GM21526 (cell line): ENCODE results near the gene SULT2B1.
"Not testable (repeated sequence)": the region's sequence is repeated elsewhere in the genome, so short reads cannot be mapped to it uniquely, and the experiment has no call there.

ENCODE experiments used
- ATAC-seq: cut with Tn5 transposase; IDR thresholded peaks from one replicate; pipeline ENCODE4 v1.9.1; 2021; ENCODE audit warnings: moderate library complexity; ENCODE audit not compliant: unreplicated experiment, low FRiP score

The SULT2B1 gene

GRCh38 chr19:48524732-48525131 is 27.2 kb upstream of the SULT2B1 start:
- ATAC-seq = no peak

DNA sequence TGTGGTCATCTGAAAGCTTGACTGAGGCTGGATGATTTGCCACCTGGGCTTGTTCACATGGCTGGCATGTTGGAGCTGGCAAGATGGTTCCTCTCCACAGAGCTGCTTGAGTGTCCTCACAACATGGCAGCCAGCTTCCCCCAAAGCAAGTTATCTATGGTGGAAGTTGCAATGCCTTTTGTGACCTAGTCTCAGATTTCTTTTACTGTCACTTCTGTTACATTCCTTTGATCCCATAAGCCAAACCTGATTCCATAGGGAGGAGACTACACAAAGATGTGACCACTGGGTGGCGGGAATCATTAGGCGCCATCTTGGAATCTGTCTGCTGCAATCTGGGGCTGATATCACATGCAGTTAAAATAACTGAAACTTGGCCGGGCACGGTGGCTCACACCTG is 22.8 kb upstream of the SULT2B1 start:
- no peak for ATAC-seq

DNA sequence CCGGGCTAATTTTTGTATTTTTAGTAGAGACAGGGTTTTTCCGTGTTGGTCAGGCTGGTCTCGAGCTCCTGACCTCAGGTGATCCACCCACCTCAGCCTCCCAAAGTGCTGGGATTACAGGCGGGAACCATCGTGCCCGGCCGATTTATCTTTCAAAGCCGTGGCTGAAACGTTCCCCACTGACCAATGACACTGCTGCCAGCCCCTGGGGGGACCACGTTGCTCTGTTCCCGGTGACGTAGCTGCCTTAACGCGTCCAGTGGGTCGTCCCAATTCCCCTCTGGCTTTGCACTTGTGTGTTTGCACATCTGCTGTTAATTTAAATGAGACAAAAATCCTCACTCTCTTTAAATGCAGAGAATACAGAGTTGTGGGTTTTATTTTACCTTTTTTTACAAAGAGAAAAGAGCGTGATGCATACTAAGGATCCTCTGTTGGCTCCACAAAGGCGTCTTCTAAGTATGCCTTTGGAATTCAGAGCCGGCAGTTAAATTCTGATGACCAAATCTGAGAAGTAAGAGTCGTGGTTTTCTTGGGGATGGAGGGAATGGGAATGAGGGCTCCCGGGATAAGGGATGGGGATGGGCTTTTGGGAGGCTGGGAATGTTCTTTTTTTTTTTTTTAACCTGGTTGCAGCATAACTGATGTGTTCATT is 21.8 kb upstream of the SULT2B1 start:
- ATAC-seq = no peak

DNA sequence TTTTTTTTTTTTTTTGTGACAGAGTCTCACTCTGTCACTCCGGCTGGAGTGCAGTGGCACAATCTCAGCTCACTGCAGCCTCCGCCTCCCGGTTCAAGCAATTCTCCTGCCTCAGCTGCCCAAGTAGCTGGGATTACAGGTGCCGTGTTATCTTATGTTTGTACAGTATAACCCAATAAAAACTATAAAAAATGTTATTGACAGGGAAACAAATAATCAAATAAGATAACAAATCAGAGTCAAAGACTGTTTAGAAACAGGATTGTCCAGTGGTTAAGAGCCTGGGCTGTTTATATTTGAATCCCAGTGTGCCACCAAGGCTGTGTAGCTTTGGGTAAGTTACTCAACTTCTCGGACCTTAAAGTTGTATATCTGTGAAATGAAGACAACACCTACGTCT is 21.2 kb upstream of the SULT2B1 start:
- ATAC-seq = no peak

- ATAC-seq = no peak
These were observed 18.2 kb upstream of the SULT2B1 start for GRCh38 chr19:48533770-48534169.

GRCh38 chr19:48537541-48537940 is 14.4 kb upstream of the SULT2B1 start:
- ATAC-seq = no peak

DNA sequence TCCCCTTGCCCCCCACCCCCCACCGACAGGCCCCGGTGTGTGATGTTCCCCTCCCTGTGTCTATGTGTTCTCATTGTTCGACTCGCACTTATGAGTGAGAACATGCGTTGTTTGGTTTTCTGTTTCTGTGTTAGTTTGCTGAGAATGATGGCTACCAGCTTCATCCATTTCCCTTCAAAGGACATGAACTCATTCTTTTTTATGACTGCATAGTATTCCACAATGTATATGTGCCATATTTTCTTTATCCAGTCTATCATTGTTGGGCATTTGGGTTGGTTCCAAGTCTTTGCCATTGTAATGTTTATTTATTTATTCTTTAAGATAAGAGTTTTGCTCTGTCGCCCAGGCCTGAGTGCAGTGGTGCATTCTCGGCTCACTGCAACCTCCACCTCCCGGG is 13.9 kb upstream of the SULT2B1 start:
- not testable (repeated sequence) for ATAC-seq

DNA sequence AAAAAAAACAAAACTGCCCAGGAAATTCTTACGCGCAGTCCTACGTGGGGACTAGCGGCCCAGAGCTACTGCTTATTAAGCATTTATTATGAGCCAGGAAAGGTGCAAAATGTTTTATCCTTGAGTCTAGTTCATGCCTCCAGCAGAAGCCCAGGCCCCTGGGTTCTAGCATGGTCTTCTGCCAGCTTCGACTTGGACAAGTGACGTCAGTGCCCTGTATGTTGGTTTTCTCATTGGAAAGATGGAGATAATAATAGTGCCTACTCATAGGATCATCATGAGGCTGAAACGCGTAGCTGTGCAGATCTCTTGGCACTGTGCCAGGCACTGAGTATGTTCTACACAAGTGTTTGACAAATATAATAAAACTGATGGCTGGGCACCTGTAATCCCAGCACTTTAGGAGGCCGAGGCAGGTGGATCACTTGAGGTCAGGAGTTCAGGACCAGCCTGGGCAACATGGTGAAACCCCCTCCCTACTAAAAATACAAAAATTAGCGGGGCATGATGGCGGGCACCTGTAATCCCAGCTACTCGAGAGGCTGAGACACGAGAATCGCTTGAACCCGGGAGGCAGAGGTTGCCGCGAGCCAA is 12.4 kb upstream of the SULT2B1 start:
- ATAC-seq = no peak

GRCh38 chr19:48540110-48540509 is 11.9 kb upstream of the SULT2B1 start:
- ATAC-seq = no peak

- no peak for ATAC-seq
These were observed 10.2 kb upstream of the SULT2B1 start for GRCh38 chr19:48541813-48542212.

DNA sequence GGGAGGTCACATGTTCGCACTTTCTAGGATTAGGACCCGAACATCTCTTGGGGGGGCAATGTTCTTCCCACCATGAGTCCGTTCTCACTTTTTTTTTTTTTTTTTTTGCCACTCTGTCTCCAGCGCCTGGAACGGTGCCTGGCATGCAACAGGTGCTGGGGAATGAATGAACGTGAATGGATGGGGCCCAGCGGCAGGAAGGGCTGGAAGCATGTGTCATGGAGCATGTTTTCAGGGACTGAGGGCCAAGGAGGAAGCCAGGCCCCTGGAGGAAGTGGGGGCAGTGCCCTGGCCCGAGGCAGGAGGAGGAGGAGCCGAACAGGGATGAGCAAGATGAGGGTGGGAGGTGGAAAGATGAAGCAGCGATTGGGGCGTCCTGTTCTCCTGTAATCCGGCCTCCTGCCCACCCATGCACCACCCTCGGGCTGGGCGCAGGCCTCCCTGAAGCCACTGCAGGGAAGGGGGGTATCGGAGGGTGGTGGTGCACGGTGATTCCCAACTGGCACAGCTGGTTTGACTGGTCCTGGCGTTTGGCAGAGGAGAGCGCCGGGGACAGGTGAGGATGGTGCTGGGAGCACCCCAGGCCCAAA is 8.8 kb upstream of the SULT2B1 start:
- no peak for ATAC-seq

DNA sequence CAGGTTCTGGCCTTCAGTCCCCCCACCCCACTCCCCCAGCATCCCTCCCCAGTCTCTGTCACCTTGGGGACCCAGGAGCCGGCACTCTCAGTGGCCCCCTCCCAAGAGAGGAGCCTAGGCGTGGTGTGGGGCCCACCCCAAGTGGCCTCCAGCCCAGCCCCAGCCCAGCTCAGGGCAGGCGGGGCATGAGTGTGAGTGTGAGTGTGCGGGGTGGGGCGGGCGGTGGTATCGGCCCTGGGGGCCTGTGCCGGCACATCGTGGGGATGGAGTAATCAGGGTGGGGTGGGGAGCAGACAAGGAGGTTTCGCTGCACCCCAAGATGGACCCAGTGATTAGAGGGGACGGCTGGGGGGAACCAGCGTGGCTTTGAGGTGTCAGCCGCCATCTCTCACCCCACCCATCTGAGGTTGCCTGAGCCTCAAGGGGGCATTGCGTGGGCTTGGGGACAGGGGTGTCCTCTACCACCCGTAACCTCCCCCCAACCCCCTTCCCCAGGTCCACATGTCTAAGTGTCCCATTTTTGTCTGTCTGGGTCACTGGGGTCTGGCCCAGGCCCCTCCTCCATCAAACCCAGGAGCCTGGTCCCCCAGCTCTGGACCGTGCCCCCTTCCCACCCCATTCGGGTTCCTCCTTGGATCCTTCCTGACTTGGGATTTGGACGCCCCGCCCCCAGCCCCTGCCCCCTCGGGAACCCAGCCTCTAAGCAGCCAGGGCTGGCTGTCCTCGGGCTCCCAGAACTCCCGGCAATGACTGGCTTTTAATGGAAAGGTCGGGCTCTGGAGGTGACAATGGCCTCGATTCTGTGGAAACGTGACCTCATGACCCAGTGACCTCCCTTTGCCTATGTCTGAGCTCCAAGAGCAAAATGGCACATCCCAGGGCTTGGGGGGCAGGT is 6.9 kb upstream of the SULT2B1 start:
- ATAC-seq = no peak

DNA sequence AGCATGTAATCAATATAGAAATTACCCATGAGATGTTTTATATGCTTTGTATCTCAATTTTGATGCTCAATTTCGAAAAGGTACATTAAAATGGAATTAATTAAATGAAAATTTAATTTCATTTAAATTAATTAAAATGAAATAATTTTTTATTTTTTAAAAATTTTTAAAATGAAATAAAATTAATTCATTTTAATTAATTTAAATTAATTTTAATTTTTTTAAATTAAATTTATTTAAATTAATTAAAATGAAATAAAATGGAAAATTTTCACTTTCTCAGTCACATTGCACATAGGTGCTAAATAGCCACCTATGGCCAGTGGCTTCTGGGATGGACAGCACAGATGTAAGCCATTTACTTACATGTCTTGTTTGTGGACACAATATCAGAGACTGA is 4.2 kb upstream of the SULT2B1 start:
- ATAC-seq = no peak

GRCh38 chr19:48548253-48548911 is 3.6 kb upstream of the SULT2B1 start:
- ATAC-seq = no peak

GRCh38 chr19:48549380-48549779 is 2.6 kb upstream of the SULT2B1 start:
- no peak for ATAC-seq

- ATAC-seq = no peak
These were observed 692 bp downstream of the SULT2B1 start for GRCh38 chr19:48552406-48553322.

- ATAC-seq = no peak
These were observed 1.9 kb downstream of the SULT2B1 start for GRCh38 chr19:48553676-48554384.

DNA sequence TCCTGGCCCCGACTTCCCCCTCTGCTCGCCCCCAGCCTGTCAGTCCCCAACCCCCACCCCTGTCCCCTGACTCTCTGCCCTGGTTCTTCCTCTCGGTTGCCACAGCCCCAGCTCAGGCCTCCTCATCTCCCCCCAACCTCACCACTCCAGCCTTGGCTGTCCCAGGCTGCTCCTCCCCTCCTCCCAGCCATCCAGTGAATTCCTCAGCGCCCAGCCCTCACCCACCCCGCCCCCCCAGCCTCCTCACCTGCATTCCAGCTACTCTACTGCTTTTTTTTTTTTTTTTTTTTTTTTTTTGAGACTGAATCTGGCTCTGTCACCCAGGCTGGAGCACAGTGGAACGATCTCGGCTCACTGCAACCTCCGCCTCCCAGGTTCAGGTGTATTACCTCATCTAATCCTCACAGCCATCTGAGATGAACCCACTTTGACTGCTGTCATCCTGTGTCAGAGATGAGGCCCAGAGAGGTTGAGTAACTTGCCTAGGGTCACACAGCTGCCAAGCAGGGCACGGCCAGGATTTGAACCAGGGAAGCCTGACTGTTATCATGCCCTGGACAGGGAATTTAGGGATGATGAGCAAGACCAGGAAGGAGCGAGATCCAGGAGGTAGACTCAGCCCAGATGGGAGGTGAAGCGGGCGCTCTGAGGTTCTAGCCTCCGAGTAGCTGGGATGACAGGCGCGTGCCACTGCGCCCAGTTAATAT is 2.6 kb downstream of the SULT2B1 start:
- no peak for ATAC-seq
